HUES48 (cell line): Measurements from ENCODE around the gene AMOTL2.

ENCODE experiments used
- H3K27ac ChIP-seq: one replicate; pipeline ENCODE4 v1.7.0; 2013; ENCODE audit warnings: low read depth, low read length, inconsistent platforms
- H3K27me3 ChIP-seq: 2 replicates; pipeline ENCODE4 v1.6.1; 2013; ENCODE audit warnings: mild to moderate bottlenecking, low read length; ENCODE audit not compliant: control insufficient read depth, insufficient read depth
- H3K36me3 ChIP-seq: 2 replicates; pipeline ENCODE4 v1.6.1; 2013; ENCODE audit warnings: low read length; ENCODE audit not compliant: control insufficient read depth, insufficient read depth
- H3K4me1 ChIP-seq: 2 replicates; pipeline ENCODE4 v1.6.1; 2013; ENCODE audit warnings: mild to moderate bottlenecking, low read length; ENCODE audit not compliant: control insufficient read depth, insufficient read depth
- H3K4me3 ChIP-seq: 2 replicates; pipeline ENCODE4 v1.5.1; 2013; ENCODE audit warnings: mild to moderate bottlenecking, low read depth, low read length
- H3K9ac ChIP-seq: 2 replicates; pipeline ENCODE4 v1.6.1; 2013; ENCODE audit warnings: mild to moderate bottlenecking, low read depth, low read length, moderate library complexity
- H3K9me3 ChIP-seq: 2 replicates; pipeline ENCODE4 v1.6.1; 2013; ENCODE audit warnings: low read length; ENCODE audit not compliant: control insufficient read depth, insufficient read depth

The AMOTL2 gene

GRCh38 chr3:134364936-134365765, 9.1 kb downstream of the AMOTL2 start:
- Histone ChIP-seq H3K27me3 (no peaks in the 10 kb centered on the region), H3K4me3 (no peak overlapping the region), H3K27ac (peak overlapping the region; percentile 85), H3K36me3 (peaks cover 86% of the 10 kb centered on the region), H3K4me1 (peaks cover 39% of the 10 kb centered on the region), H3K9me3 (no peaks in the 10 kb centered on the region), H3K9ac (no peak overlapping the region)

DNA sequence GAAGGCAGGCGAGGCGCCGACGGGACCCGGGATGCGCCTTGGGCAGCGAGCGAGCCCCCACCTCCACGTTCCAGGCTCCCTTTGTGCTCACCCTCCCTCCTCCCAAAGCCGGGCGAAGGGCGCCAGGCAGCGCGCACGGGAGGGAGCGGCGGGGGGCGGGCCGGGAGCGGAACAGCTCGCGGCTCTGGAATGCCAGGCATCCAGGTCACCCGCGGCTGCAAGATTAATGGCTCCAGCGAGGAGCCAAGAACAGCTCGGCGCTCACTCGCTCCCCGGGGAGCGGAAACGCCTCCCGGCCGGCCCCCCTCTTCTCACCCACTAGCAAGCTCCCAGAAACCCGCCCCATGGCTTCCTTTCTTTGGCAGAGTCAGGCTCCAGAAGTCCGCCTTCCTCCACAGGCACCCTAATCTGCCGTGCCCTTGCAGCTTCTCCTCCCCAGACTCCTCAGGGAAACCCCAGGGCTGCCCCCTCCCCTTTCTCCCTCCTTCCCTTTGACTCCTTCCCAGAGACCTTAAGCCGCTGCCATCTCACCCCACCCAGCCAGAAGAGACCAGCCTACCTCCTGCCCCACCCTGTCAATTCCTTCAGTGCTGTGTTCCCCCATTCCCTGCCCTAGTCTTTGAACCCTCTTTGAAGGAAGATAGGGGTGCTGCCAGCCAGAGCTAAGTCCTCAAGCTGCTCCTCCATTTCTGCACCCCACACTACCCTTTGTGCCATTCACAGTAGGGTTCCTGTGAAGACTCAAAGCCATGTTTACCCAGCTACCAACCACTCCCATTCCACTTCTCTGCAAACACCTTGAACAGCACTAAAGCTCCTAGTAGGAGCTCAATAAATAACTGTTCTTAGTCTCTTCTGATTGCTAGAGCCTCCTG, 9.9 kb downstream of the AMOTL2 start:
- Histone ChIP-seq H3K9me3 (no peaks in the 10 kb centered on the region), H3K36me3 (peaks cover 86% of the 10 kb centered on the region), H3K4me3 (peak overlapping the region; percentile 39), H3K27me3 (no peaks in the 10 kb centered on the region), H3K9ac (peak overlapping the region; percentile 49), H3K4me1 (peaks cover 39% of the 10 kb centered on the region), H3K27ac (peak overlapping the region; percentile 85)

DNA sequence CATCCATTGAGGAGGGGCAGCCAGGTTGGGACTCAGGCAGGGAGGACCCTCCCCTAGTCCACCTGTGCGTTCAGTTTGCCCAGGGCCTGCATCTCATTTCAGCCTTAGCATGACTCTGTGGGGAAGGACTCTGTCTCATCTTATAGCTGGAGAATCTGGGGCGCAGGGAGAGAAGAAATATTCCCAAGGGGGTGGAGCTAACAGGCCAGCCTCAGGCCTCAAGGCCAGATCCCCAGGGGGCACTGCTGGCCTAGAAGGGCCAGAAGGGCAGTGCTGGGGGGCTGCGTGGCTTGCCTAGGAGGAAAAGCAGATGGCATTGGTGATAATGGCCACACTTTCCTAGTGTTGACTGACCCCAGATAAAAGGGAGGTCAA, 10.9 kb downstream of the AMOTL2 start:
- Histone ChIP-seq H3K9ac (peak overlapping the region; percentile 49), H3K4me1 (peaks cover 40% of the 10 kb centered on the region), H3K27ac (peak overlapping the region; percentile 85), H3K27me3 (no peaks in the 10 kb centered on the region), H3K9me3 (no peaks in the 10 kb centered on the region), H3K36me3 (peaks cover 86% of the 10 kb centered on the region), H3K4me3 (peak overlapping the region; percentile 15; the same call in 1 of the 2 replicates)

- Histone ChIP-seq H3K36me3 (peaks cover 86% of the 10 kb centered on the region), H3K9me3 (no peaks in the 10 kb centered on the region), H3K9ac (no peak overlapping the region), H3K27me3 (no peaks in the 10 kb centered on the region), H3K27ac (peak overlapping the region; percentile 14), H3K4me3 (no peak overlapping the region), H3K4me1 (peaks cover 45% of the 10 kb centered on the region)
These were observed 11.4 kb downstream of the AMOTL2 start for GRCh38 chr3:134362670-134363380.

DNA sequence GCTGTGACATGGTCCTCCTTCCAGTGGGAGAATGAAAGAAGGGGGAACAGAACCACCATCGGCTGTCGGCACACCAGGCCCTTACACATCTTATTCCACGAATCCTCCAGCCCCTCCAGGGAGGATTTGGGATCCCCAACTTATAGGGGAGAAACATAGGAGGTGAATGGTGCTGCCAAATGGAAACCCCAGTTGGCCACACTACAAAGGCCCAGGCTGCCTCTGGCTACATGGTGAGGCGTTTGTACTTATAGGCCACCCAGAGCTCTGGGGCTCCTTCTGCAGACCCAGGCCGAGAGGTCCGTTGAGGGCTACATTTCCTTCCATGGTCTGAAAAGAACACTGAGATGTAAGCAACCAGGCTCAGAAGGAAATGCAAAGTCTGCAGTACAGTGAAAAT, 12.0 kb downstream of the AMOTL2 start:
- H3K4me1 ChIP-seq: peaks cover 49% of the 10 kb centered on the region
- H3K36me3 ChIP-seq: peaks cover 87% of the 10 kb centered on the region

GRCh38 chr3:134361162-134361835, 12.9 kb downstream of the AMOTL2 start:
- Histone ChIP-seq H3K4me1 (peaks cover 48% of the 10 kb centered on the region), H3K36me3 (peaks cover 87% of the 10 kb centered on the region), H3K27ac (no peak overlapping the region)

More for the DNA sequence above, 12.0 kb downstream of the AMOTL2 start:
- Histone ChIP-seq H3K9ac (no peak overlapping the region), H3K27me3 (no peaks in the 10 kb centered on the region), H3K27ac (peak overlapping the region; percentile 14), H3K4me3 (no peak overlapping the region), H3K9me3 (no peaks in the 10 kb centered on the region)

GRCh38 chr3:134360046-134360445, 14.2 kb downstream of the AMOTL2 start:
- H3K27ac ChIP-seq: no peak overlapping the region
- no peaks in the 10 kb centered on the region for H3K27me3 ChIP-seq
- peaks cover 35% of the 10 kb centered on the region for H3K4me1 ChIP-seq
- no peak overlapping the region for H3K4me3 ChIP-seq
- H3K9me3 ChIP-seq: no peaks in the 10 kb centered on the region
- H3K9ac ChIP-seq: no peak overlapping the region
- peaks cover 87% of the 10 kb centered on the region for H3K36me3 ChIP-seq

More at GRCh38 chr3:134361162-134361835, 12.9 kb downstream of the AMOTL2 start:
- Histone ChIP-seq H3K4me3 (no peak overlapping the region), H3K9me3 (no peaks in the 10 kb centered on the region), H3K27me3 (no peaks in the 10 kb centered on the region), H3K9ac (no peak overlapping the region)

- no peak overlapping the region for H3K27ac ChIP-seq
- H3K9me3 ChIP-seq: no peaks in the 10 kb centered on the region
- H3K4me1 ChIP-seq: peaks cover 28% of the 10 kb centered on the region
- no peak overlapping the region for H3K4me3 ChIP-seq
- no peak overlapping the region for H3K9ac ChIP-seq
- peaks cover 92% of the 10 kb centered on the region for H3K36me3 ChIP-seq
- no peaks in the 10 kb centered on the region for H3K27me3 ChIP-seq
These were observed 14.9 kb downstream of the AMOTL2 start for GRCh38 chr3:134359121-134360010.

GRCh38 chr3:134357914-134358811, 16.1 kb downstream of the AMOTL2 start:
- H3K27ac ChIP-seq: peak overlapping the region; percentile 78
- H3K9me3 ChIP-seq: no peaks in the 10 kb centered on the region
- H3K4me3 ChIP-seq: no peak overlapping the region
- peaks cover 19% of the 10 kb centered on the region for H3K4me1 ChIP-seq
- H3K36me3 ChIP-seq: peaks cover 91% of the 10 kb centered on the region
- no peaks in the 10 kb centered on the region for H3K27me3 ChIP-seq
- no peak overlapping the region for H3K9ac ChIP-seq
